Stimulated activated naive CD4-positive, alpha-beta T cell (primary cell): ENCODE results near the gene DNAJC11.
"Not testable (repeated sequence)": the region's sequence is repeated elsewhere in the genome, so short reads cannot be mapped to it uniquely, and the experiment has no call there.

Experiments
- DNase-seq, 6 experiments: peaks; one replicate each; lab custom pipeline; 2025; lab: John Stamatoyannopoulos, UW

DNAJC11 gene

GRCh38 chr1:6653436-6654290 is 48.0 kb downstream of the DNAJC11 start:
- DNase-seq: no peak

GRCh38 chr1:6652986-6653385 is 48.6 kb downstream of the DNAJC11 start:
- DNase-seq: no peak

- no peak for DNase-seq
Measured at GRCh38 chr1:6651909-6652308, 49.7 kb downstream of the DNAJC11 start.

GRCh38 chr1:6648556-6648955 is 53.1 kb downstream of the DNAJC11 start:
- DNase-seq: no peak

GRCh38 chr1:6646499-6647148 is 55.0 kb downstream of the DNAJC11 start:
- peak in 5 of 6 experiments; percentile 6 to 62 (median 49) for DNase-seq

GRCh38 chr1:6645018-6645417 is 56.6 kb downstream of the DNAJC11 start:
- no peak for DNase-seq

GRCh38 chr1:6640867-6641266 is 60.7 kb downstream of the DNAJC11 start:
- not testable (repeated sequence) for DNase-seq

- DNase-seq: no peak
Measured at GRCh38 chr1:6638226-6638625, 63.4 kb downstream of the DNAJC11 start.

GRCh38 chr1:6637770-6638169 is 63.8 kb downstream of the DNAJC11 start:
- DNase-seq: no peak

GRCh38 chr1:6636778-6637177 is 64.8 kb downstream of the DNAJC11 start:
- DNase-seq: not testable (repeated sequence)

- DNase-seq: no peak
Measured at GRCh38 chr1:6635910-6636760, 65.5 kb downstream of the DNAJC11 start.

GRCh38 chr1:6635161-6635909 is 66.3 kb downstream of the DNAJC11 start:
- DNase-seq: no peak

GRCh38 chr1:6634371-6635052 is 67.1 kb downstream of the DNAJC11 start:
- peak in 5 of 6 experiments; percentile 18 to 26 (median 22) for DNase-seq

- no peak for DNase-seq
Measured at GRCh38 chr1:6632588-6633514, 68.8 kb downstream of the DNAJC11 start.

GRCh38 chr1:6631058-6631457 is 70.6 kb downstream of the DNAJC11 start:
- DNase-seq: no peak

GRCh38 chr1:6630027-6630426 is 71.6 kb downstream of the DNAJC11 start:
- no peak for DNase-seq

GRCh38 chr1:6628971-6629479 is 72.6 kb downstream of the DNAJC11 start:
- no peak for DNase-seq

- DNase-seq: no peak
Measured at GRCh38 chr1:6627841-6628545, 73.6 kb downstream of the DNAJC11 start.

GRCh38 chr1:6627031-6627430 is 74.6 kb downstream of the DNAJC11 start:
- DNase-seq: no peak
